Lower leg skin (tissue), 3 donors: Measurements from ENCODE around the gene CCR9.

Experiments used
- CTCF ChIP-seq, 3 donors: fragments of 450-650 bp; IDR thresholded peaks; one replicate each; pipeline ENCODE4 v1.5.1; 2016; ENCODE audit warnings: antibody characterized with exemption in 3 of 3, mild to moderate bottlenecking in 3 of 3, moderate library complexity in 2 of 3
- POLR2A ChIP-seq, 2 donors: fragments of 450-650 bp; IDR thresholded peaks; one replicate each; pipeline ENCODE4 v1.6.1; 2016 to 2017; ENCODE audit warnings: antibody characterized with exemption in 2 of 2, mild to moderate bottlenecking in 1 of 2, moderate library complexity in 1 of 2

- TF ChIP-seq CTCF (IDR thresholded peaks at IDR 0.05) (no peak), POLR2A (IDR thresholded peaks at IDR 0.05) (no peak)
Measured at GRCh38 chr3:45948311-45948781, 62.0 kb downstream of the CCR9 start.
